Endothelial cell of umbilical vein (primary cell): ENCODE data around the gene RAC3. TPM values are rescaled to one million over a fixed set of nuclear protein-coding genes. Genes with fewer than 3 reads are reported as not detected.

Experiments used
- BruUV-seq: library from RNA; stranded (reverse); fragments of 400-500 nt; replicated peaks from 2 replicates; lab custom pipeline; 2021; lab: Mats Ljungman, UMichigan
- CTCF ChIA-PET: fragments of 300-600, 350-600 bp; sonication (Branson Sonifier 250); formaldehyde crosslinking; loops from one replicate; lab custom pipeline; 2021; ENCODE audit warnings: antibody characterized with exemption, inconsistent platforms; lab: Charles Lee
- POLR2A ChIA-PET: fragments of 300-600, 350-600 bp; sonication (Branson Sonifier 250); formaldehyde crosslinking; loops from one replicate; lab custom pipeline; 2021; ENCODE audit warnings: antibody characterized with exemption, inconsistent platforms; lab: Charles Lee
- DNase-seq: peaks from one replicate; pipeline ENCODE4 v3.0.0-alpha.2; 2011; ENCODE audit warnings: low read depth, low spot score
- FAIRE-seq: peaks from 2 replicates; lab custom pipeline; 2011; peaks lifted over from hg19 to GRCh38; lab: Jason Lieb, UNC
- H2AFZ ChIP-seq: 2 replicates; pipeline ENCODE4 v1.6.0; 2012; ENCODE audit warnings: low read depth, low read length, control low read depth, inconsistent platforms
- H3K27ac ChIP-seq: 2 replicates; pipeline ENCODE4 v1.5.1; 2011; ENCODE audit warnings: low read depth, mild to moderate bottlenecking, control low read depth, low read length, moderate library complexity; ENCODE audit not compliant: insufficient read depth
- H3K27me3 ChIP-seq, 2 experiments: 2 replicates each; pipeline versions ENCODE4 v1.6.0 to v1.6.1; 2011; ENCODE audit warnings: low read length in 2 of 2, mixed read lengths in 1 of 2; ENCODE audit not compliant: control insufficient read depth in 2 of 2, insufficient read depth in 2 of 2
- H3K36me3 ChIP-seq, 2 experiments: 2 replicates in 1 of 2; 3 replicates in 1 of 2; pipeline ENCODE4 v1.5.1; 2011; ENCODE audit warnings: low read length in 2 of 2, mild to moderate bottlenecking in 1 of 2, moderate library complexity in 1 of 2; ENCODE audit not compliant: control insufficient read depth in 2 of 2, insufficient read depth in 2 of 2; ENCODE audit errors: extremely low read depth in 1 of 2
- H3K4me1 ChIP-seq: 3 replicates; pipeline ENCODE4 v1.5.1; 2011; ENCODE audit warnings: mild to moderate bottlenecking, low read length; ENCODE audit not compliant: control insufficient read depth, insufficient read depth; ENCODE audit errors: extremely low read depth
- H3K4me2 ChIP-seq: 2 replicates; pipeline ENCODE4 v1.6.1; 2011; ENCODE audit warnings: low read length, control low read depth, mixed read lengths; ENCODE audit not compliant: insufficient read depth
- H3K4me3 ChIP-seq, 3 experiments: fragments of 200-600 bp in 1 of 3; sonication (generic), shearing (Covaris generic) in 1 of 3; replicated peaks in 1 of 3; 2 replicates each; pipeline ENCODE4 v1.5.1; 2011 to 2016; ENCODE audit warnings: control low read depth in 3 of 3, low read length in 3 of 3, mild to moderate bottlenecking in 2 of 3, inconsistent platforms in 1 of 3, low read depth in 1 of 3, moderate library complexity in 1 of 3; ENCODE audit not compliant: insufficient read depth in 1 of 3
- H3K79me2 ChIP-seq: 2 replicates; pipeline ENCODE4 v1.6.0; 2012; ENCODE audit warnings: low read length, inconsistent platforms; ENCODE audit not compliant: control insufficient read depth, insufficient read depth
- H3K9ac ChIP-seq: replicated peaks from 2 replicates; pipeline ENCODE3; 2011; ENCODE audit warnings: low read length, control low read depth; ENCODE audit not compliant: insufficient read depth; ENCODE audit errors: extremely low read depth
- H3K9me1 ChIP-seq: replicated peaks from 3 replicates; pipeline ENCODE4 v1.6.0; 2011; ENCODE audit warnings: mild to moderate bottlenecking, low read length; ENCODE audit not compliant: control insufficient read depth, insufficient read depth; ENCODE audit errors: extremely low read depth
- H3K9me3 ChIP-seq: replicated peaks from 2 replicates; pipeline ENCODE4 v1.5.1; 2012; ENCODE audit warnings: low read length, inconsistent platforms; ENCODE audit not compliant: control insufficient read depth, insufficient read depth
- H4K20me1 ChIP-seq: replicated peaks from 2 replicates; pipeline ENCODE3; 2011; ENCODE audit warnings: mild to moderate bottlenecking, low read length; ENCODE audit not compliant: control insufficient read depth, insufficient read depth; ENCODE audit errors: extremely low read depth
- CTCF ChIP-seq, 2 donors: IDR thresholded peaks; 1 replicate in 1 of 2; 2 replicates in 1 of 2; pipeline ENCODE4 v1.5.1; 2011; ENCODE audit warnings: low read length in 2 of 2, mild to moderate bottlenecking in 2 of 2, moderate library complexity in 2 of 2, control low read depth in 1 of 2, inconsistent platforms in 1 of 2, low read depth in 1 of 2; ENCODE audit not compliant: insufficient read depth in 1 of 2; ENCODE audit errors: extremely low read depth in 1 of 2
- EZH2 ChIP-seq: IDR thresholded peaks from 2 replicates; pipeline ENCODE4 v1.6.1; 2012; ENCODE audit warnings: borderline replicate concordance, low read depth, mild to moderate bottlenecking, moderate library complexity, low read length, inconsistent platforms; ENCODE audit not compliant: severe bottlenecking
- FOS ChIP-seq: IDR thresholded peaks from 2 replicates; pipeline ENCODE4 v1.6.1; 2011; ENCODE audit warnings: mild to moderate bottlenecking, low read length, moderate library complexity, borderline replicate concordance; ENCODE audit not compliant: insufficient read depth
- GATA2 ChIP-seq: IDR thresholded peaks from 2 replicates; pipeline ENCODE4 v1.7.0; 2011; ENCODE audit warnings: low read depth, mild to moderate bottlenecking, moderate library complexity, mixed read lengths, low read length; ENCODE audit not compliant: insufficient read length, insufficient read depth
- JUN ChIP-seq: IDR thresholded peaks from 2 replicates; pipeline ENCODE4 v1.6.1; 2011; ENCODE audit warnings: borderline replicate concordance, low read depth; ENCODE audit not compliant: insufficient read length, insufficient read depth
- MAX ChIP-seq: IDR thresholded peaks from 2 replicates; pipeline ENCODE4 v1.6.1; 2011; ENCODE audit not compliant: insufficient read depth, insufficient read length
- MYC ChIP-seq: IDR thresholded peaks from one replicate; pipeline ENCODE4 v1.6.1; 2011; ENCODE audit warnings: mild to moderate bottlenecking, low read depth, low read length
- POLR2A ChIP-seq: IDR thresholded peaks from 2 replicates; pipeline ENCODE4 v1.6.1; 2012; ENCODE audit warnings: low read depth, mild to moderate bottlenecking, control low read depth, low read length
- POLR2AphosphoS5 ChIP-seq: IDR thresholded peaks from 2 replicates; pipeline ENCODE4 v1.6.1; 2012; ENCODE audit warnings: low read depth, mild to moderate bottlenecking, control low read depth, low read length, moderate library complexity; ENCODE audit not compliant: insufficient read depth
- dilution Hi-C: fragments of 300-500 bp; cut with MboI; formaldehyde crosslinking; loops from one replicate; pipeline ENCODE4 v1.15.0; 2019; ENCODE audit warnings: low sequenced_read_pairs; ENCODE audit not compliant: extremely low pct_ligation_motif_present
- intact Hi-C: fragments of 100-400 bp; cut with micrococcal nuclease; formaldehyde crosslinking; loops from one replicate; pipeline ENCODE4 v1.10.0; 2022
- polyA plus RNA-seq, 4 experiments: library from polyadenylated mRNA; depleted of rRNA in 3 of 4; stranded (reverse) in 3 of 4; unstranded in 1 of 4; fragments of >200 nt; gene quantifications; 2 replicates each; pipeline versions ENCODE4 v1.2.1 to v1.2.3, GENCODE V29; 2011 to 2012; ENCODE audit warnings: missing spikeins in 1 of 4
- total RNA-seq: library from RNA; stranded (reverse); gene quantifications from 2 replicates; pipeline ENCODE4 v1.2.3, GENCODE V29; 2021

RAC3 gene
- total and polyA plus RNA-seq, 2 donors (not counting 3 experiments of a cell fraction or from before 2014, with no cell fraction given), result 34.1 to 56.0 TPM

- ChIA-PET CTCF (interaction anchor here (1.2 to 1.4 kb wide), 3 partner anchors 19 to 38 kb away, joined by 3 to 4 read pairs (median 3); partner anchors contain the start of genes CENPX and LRRC45), POLR2A (no interaction called here)
- Histone ChIP-seq H3K27ac (no peak overlapping the region), H3K9me3 (no peaks in the 10 kb centered on the region), H4K20me1 (no peaks in the 10 kb centered on the region), H3K79me2 (no peaks in the 10 kb centered on the region), H3K4me2 (no peak overlapping the region), H3K4me1 (no peaks in the 10 kb centered on the region), H3K36me3 (peaks cover 0 to 20% of the 10 kb centered on the region in 2 experiments), H3K9ac (no peak overlapping the region), H2AFZ (no peak overlapping the region), H3K27me3 (no peaks in the 10 kb centered on the region), H3K9me1 (no peaks in the 10 kb centered on the region), H3K4me3 (no peak overlapping the region)
- TF ChIP-seq POLR2AphosphoS5 (no peak), GATA2 (no peak), POLR2A (no peak), FOS (no peak), CTCF (IDR thresholded peaks at IDR 0.05; ENCODE audit: extremely low read depth in 1 of 2, insufficient read depth in 1 of 2, low read depth in 1 of 2, low read length in 2 of 2) (no peak), MYC (no peak), MAX (no peak), JUN (no peak), EZH2 (no peak)
- BruUV-seq, result no TSS peak
- dilution Hi-C loops (no loop called here), intact Hi-C loops (no loop called here)
- DNase-seq (no peak), FAIRE-seq (no peak)
These were observed 46.6 kb upstream of the RAC3 start for GRCh38 chr17:81984773-81985410.
